Fibroblast of the conjunctiva (primary cell): ENCODE data around the gene USP11.

Source experiments
- DNase-seq: peaks from one replicate; pipeline ENCODE4 v3.0.0-alpha.2; 2010; ENCODE audit warnings: low read depth

Gene USP11

DNA sequence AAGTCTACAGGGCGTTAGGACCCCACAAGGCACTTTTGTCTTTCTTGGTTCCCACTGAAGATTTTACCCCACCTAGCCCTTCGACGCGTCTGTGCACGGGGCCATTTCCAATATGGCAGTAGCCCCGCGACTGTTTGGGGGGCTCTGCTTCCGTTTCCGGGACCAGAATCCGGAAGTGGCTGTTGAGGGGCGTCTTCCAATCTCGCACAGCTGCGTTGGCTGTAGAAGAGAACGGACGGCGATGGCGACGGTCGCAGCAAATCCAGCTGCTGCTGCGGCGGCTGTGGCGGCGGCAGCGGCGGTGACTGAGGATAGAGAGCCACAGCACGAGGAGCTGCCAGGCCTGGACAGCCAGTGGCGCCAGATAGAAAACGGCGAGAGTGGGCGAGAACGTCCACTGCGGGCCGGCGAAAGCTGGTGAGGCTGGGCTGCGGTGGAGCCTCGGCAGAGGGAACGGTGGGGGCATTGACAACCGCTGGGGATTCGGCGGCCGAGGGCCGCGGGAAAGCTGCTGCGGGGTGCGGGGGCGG, at the start of gene USP11:
Gene USP11 (plus strand): TSS at position 207 of the 530 bp plus-strand sequence. CDS start 35 bp downstream, at position 242.
- peak; percentile 9 for DNase-seq

DNA sequence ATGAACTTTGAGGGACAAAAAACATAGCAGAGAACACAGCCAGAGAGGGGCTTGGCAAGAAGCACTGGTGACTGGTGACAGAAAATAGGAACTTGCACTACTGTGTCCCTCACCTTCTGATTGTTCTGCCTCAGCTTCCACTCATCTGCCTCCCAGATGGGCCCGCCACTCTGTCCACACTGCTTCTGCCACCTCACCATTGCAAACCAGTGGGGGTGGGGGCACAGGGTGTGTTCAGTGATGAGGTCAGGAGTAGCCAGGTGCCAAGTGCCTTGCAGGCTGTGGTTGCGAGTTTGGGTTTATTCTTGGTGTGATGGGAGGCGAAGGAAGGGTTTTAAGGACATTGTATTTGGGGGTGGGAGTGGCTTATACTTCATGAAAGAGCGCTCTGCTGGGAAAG, 48.3 kb upstream of the USP11 start:
- DNase-seq, result no peak

DNA sequence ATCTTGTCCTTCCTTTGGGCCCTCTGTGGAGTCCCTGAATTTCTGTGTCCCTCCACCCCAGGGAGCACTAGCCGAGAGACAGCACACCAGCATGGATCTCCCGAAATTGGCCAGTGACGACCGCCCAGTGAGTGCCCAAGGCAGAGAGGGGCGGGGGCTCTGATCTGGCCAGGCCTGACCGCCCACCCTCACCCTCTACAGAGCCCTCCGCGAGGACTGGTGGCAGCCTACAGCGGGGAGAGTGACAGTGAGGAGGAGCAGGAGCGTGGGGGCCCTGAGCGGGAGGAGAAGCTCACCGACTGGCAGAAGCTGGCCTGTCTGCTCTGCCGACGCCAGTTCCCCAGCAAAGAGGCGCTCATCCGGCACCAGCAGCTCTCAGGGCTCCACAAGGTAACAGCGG, 47.6 kb upstream of the USP11 start:
- no peak for DNase-seq

DNA sequence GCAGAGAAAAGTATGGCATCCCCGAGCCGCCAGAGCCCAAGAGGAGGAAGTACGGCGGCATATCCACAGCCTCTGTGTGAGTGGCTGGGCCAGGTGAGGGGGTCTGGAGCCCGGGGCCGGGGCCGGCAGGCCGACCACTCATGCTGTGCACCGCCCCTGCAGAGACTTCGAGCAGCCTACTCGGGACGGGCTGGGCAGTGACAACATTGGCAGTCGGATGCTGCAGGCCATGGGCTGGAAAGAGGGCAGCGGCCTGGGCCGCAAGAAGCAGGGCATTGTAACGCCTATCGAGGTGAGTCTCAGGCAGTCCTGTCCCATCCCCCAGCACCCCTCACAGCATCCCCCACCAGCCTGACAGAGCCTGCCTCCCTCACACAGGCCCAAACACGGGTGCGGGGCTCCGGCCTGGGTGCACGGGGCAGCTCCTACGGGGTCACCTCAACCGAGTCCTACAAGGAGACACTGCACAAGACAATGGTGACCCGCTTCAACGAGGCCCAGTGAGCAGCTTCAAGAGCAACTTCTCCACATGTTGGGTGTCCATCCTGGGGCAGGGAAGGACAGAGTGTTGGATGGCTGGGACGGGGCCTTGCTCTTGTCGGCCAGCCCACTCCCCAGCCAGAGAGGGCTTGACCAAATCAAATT, 46.6 kb upstream of the USP11 start:
- DNase-seq, result no peak

DNA sequence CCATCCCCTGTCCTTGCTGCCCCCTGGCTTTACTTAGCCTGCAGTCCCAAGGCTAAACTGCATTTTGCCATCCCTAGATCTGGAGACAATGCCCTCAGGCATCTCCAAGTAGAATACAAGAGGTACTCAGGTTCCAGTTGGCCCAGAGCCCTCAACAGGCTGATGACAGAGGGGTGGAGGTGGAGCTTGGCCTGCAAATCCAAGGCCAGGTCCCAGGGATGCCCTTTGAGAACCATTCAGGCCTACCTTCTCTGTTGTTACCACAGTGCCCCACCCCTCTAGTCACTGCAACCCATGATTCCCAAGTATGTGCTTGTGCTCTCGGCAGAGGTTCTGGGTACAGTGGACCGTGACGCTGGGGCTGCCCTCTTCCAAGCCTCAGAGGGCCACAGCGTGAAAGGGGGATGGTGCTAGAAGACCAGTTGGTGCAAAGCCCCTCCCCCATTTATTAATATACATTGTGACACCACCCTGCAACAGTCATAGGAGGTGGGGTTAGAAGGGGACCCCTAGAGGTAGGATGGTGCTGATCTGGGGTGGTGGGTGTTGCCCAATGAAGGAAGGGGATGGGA, 45.6 kb upstream of the USP11 start:
- DNase-seq, result no peak

DNA sequence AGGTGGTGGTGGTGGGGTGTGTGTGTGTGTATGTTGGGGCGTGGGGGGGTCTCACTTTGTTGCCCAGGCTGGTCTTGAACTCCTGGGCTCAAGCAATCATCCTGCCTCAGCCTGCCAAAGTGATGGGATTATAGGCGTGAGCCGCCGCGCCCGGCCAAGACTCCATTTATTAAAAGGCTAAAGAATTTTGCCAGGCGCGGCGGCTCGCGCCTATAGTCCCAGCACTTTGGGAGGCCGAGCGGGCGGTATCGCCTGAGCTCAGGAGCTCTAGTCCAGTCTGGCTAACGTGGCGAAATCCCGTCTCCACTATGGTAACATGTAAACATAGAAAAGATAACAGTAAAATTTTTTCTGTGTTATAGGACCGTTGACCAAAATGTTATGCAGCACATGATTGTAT, 42.9 kb upstream of the USP11 start:
- no peak for DNase-seq

DNA sequence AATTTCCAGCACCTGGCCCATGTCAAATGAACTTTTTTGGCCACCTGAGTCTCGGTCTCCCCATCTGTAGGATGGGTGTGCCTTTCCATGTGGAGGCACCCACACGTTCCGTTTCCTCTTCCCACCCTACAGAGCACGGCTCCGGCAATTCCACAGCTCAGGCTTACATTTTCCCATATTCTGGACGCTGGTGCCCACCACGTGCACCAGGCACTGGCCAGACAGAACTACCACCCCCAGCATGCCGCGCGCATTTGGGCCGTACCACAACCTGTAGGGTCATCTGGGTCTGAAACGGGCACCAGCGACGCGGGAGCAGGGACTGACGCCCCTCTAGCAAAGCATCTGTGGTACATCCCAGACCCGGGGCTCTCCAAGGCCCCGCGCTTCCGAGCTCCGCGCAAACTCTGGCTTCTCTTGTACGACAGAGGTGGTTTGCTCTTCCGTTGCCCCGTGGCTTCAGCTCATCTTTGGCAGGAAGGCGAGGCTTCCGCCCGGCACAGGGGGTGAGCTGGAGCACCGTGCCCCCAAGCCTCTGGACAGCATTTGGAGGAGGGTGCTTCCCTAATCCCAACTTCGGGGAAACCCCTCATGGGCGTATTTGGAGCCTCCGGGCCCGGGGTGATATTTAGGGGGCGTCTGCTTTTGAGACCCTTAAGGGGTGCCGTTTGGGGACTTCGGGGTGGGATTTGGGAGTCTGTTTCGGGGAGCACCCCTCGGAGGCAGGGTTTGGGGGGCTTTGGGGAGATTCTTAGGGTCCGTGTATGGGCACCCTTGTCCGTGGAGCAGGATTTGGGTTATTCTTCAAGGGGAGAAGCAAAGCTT, 42.2 kb upstream of the USP11 start:
- peak; percentile 86 for DNase-seq

DNA sequence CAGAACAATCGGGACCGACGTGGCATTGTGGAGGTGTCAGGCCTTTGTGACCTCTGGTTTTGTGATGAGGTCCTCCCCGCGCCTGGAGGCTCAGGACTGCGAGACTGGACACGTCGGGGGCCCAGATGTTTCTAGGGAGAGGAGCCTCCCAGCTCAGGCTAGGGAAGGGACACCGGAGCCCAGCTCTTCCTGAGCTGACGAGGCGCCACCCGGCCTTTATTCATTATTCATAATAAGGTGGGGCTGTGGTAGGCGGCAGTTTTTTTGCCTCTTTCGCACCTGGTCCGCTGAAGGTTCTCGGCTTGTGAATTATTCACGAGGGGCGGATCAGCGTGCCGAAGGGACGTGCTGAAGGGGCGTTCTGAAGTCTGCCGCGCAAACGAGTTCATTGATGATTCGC, 41.5 kb upstream of the USP11 start:
- DNase-seq, result no peak

DNA sequence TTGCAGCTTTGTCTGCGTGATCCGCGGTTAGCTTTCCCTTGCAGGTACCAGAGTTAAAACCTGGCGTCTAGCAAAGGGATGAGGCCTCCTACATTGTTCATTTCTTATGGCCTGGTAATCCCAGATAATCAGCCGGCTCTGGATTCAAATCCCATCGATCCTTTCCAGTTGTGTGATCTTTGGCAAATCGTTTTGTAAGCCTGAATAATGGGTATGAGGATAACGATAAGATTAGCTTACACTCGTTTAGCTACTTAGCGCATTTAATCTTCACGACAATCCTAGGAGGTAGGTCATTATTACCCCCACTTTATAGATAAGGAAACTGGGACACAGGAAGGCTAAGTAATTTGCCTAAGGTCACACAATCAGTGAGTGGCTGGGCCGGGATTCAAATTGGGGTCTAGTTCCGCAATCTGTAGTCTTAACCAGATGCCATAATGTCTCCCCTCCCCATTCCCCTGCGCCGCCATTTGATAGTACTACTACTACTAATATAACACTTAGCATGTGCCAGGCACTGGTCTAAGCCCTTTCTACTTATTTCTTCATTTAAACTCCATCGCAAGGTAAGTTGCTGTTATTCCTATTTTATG, 40.9 kb upstream of the USP11 start:
- no peak for DNase-seq

DNA sequence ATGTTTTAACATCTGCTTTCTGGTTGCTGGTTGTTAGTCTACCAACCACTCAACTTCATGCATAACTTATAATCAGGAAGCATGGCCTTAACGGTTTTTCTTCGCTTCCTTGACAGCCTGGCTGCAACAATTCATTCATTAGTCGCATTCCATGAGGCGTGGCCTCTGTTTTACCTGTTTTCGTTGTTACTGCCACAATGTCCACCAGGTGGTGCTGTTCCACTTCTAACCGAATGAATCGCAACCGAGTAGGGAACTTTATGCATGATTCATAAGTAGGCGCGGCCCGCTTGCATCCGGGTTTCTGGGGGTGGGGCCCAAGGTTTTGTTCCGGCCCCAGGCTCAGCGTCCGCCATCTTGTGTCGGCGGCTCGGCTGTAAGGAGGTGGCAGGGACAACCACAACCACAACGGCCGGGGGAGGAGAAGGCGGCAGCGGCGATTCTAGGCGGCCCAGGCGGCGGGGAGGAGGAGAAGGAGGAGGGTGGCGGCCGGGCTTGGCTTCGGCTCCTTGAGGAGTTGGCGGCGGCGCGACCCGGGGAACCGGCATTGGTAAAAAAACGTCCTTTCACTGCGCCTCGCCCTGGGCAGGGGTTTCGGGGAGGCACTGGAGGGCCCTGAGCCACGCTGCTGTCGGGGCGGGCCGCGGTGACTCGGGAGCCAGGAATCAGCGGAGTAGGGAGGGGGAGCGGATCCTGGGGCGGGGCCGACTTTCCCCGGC, 39.2 kb upstream of the USP11 start, which contains the start of gene UBA1:
Gene UBA1 (plus strand): TSS at position 355 of the 719 bp plus-strand sequence. CDS start 4,974 bp downstream, outside the sequence.
- peak; percentile 95 for DNase-seq

DNA sequence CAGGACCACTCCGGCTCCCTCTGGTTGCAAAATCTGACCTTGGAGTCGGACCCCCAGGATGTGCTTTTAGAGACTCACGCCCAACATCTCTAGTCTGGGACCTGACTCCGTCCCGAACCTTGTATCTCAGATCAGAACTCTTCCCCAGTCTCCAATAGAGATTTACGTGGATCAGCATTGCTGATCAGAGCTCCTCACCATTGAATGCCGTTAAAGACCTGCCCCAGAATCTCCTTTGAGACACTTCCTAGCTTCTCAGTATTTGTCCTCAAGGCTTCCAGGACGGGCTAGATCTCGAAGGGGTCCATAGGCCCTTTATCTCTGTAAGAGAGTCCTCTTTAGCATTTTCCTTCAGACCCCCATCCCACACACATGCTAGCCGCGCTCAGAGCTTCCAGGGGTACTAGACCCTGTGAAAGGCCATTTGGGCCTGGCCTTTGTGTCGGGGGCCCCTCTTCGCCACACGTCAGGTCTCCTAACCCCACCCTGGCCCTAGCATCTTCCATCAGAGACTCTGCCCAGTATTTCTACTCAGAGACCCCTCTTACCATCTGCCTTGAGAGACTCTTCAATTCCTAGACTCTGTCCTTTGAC, 38.5 kb upstream of the USP11 start:
- DNase-seq, result no peak

DNA sequence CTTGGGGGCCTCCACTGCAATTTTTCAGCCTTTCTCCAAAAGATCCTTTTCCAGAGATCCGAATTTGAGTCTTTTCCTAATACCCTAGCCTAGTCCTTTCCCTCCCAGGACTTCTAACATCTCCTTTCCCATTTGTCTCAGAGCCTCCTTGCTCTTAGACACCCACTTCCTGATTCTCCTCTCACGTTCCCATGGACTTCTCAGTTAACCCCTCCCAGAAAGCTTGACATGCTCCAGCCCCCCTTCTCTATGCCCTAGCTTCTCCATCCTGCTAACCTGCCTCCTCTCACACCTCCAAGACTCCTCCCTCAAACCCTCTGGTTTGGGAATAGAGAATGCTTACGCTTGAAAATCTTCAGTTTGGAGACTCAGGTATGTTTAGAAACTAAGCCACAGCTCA, 36.7 kb upstream of the USP11 start:
- no peak for DNase-seq

DNA sequence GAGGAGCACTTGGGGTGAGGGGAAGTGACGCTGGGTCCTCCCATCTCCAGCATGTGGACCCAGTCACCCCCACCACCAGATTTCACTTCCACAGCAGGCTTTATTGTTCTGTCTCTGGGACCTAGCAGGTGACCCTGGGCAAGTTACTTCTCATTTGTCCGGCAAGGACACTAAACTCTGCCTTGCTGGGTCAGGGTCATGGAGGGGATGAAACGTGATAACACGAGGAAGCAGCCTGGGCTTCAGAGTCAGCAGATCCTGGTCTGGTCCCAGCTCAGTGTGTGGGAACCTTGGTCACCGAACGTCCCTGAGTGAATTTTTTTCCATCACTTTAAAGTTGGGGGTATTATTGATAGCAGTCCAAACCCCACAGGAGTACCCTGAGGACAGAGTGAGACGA, 35.3 kb upstream of the USP11 start:
- DNase-seq, result no peak

DNA sequence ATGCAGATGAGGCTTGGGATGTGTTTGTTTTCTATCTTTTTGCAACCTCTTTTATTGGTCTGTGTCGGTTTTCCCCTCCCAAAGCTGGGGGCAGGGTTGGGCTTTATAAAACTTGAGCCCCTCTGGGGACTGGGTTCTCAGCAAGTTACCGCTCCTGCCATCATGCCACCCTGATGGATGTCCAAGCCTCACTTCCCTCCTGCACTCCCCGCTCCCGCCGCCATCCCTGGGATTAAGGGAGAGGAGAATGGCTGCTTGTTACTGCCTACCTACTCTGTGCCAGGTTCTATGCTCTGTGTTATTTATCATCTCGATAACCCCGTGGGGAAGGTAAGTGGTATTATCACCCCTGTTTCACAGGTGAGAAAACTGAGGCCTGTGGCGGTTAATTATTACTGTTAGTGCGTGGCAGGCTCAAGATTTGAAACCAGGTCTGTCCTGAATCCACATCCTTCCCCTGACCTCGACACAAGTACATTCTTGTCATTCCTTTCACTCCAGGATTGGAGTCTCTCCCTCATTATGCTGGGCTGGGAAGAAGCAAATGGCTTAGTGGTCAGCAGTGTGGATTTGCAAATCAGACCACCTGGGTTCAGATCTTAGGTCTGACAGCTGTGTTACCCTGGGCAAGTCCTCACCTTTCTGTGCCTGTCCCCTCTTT, 34.7 kb upstream of the USP11 start:
- no peak for DNase-seq

DNA sequence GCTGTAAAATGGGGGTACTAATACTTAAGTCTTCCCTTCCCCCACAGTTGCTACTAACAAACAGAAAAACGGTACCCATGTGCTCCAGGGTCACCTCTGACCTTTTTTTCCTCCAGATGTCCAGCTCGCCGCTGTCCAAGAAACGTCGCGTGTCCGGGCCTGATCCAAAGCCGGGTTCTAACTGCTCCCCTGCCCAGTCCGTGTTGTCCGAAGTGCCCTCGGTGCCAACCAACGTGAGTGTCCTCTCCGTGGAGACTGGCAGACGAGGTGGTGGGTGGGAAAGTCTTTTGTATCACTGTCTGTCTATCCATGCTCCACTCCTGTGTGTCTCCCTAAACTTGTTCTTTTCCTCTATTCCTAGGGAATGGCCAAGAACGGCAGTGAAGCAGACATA, 34.1 kb upstream of the USP11 start:
- DNase-seq, result no peak

DNA sequence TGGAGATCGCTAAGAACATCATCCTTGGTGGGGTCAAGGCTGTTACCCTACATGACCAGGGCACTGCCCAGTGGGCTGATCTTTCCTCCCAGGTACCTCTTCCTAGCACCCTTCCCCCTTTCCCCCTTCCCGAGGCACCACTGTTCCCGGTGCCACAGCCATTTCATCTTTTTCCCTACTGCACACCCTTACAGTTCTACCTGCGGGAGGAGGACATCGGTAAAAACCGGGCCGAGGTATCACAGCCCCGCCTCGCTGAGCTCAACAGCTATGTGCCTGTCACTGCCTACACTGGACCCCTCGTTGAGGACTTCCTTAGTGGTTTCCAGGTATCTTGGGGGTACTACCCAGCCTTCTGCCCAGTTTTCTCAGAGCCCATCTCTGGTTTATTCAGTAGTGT, 33.5 kb upstream of the USP11 start:
- DNase-seq, result no peak

DNA sequence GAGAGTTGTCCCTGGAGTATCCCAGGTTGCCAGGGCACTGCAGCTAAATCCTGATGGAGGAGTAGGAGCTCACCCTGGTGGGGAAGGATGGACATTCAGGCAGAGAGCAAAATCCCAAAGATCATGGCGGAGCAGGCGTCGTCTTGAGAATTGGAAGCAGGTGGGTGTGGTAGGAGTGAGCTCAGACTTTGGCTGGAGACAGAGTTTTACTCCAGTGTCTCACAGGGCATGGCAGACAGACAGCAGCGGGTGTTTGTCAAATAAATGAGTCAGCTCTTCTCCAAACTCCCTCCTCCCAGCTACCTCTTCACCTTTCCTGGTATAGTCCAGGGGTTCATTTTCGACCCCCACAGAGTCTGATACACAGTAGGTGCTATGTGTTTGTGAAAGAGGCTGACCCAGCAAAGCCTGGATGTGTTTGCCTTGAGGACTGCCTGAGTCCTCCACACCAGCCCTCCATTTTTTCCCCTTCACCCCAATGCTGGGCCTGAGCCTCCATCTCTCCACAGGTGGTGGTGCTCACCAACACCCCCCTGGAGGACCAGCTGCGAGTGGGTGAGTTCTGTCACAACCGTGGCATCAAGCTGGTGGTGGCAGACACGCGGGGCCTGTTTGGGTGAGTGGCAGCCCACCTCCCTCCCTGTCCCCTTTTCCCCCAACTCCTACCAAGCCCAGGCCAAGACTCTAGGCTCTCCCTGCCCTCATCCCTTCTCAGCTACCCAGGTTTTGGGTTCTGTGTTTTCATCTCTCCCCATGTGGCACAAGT, 32.2 kb upstream of the USP11 start:
- peak; percentile 80 for DNase-seq

DNA sequence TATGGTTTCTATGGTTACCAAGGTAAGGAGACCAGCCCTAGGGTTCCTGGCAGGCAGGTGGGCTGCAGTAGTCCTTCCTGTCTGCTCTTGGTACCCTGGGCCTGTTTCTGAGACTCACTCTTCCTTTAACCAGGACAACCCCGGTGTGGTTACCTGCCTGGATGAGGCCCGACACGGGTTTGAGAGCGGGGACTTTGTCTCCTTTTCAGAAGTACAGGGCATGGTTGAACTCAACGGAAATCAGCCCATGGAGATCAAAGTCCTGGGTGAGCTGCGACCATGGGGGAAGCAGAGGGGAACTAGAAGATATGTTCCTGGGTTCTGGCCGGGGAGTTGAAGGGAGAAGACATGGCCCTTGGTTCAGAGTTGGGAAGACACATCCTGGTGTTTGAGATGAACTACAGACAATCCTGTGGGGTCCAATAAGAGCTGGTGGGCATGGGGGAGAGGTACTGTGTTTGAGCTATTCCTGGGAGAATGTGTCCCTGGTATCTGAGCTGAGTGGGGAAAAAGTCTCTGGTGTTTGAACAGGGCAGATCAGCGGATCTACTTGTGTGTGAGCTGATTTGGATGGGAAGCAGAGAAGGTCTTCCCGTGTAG, 31.4 kb upstream of the USP11 start:
- DNase-seq, result no peak

DNA sequence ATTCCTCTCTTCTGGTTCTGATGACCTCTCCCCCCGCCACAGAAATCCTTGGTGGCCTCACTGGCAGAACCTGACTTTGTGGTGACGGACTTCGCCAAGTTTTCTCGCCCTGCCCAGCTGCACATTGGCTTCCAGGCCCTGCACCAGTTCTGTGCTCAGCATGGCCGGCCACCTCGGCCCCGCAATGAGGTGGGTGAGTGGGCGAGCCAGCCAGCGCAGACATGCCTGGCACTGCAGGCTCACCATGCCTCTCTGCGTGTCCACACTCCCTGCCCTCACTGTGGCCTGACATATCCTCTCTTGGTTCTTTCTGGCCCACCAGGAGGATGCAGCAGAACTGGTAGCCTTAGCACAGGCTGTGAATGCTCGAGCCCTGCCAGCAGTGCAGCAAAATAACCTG, 30.5 kb upstream of the USP11 start:
- DNase-seq, result no peak

DNA sequence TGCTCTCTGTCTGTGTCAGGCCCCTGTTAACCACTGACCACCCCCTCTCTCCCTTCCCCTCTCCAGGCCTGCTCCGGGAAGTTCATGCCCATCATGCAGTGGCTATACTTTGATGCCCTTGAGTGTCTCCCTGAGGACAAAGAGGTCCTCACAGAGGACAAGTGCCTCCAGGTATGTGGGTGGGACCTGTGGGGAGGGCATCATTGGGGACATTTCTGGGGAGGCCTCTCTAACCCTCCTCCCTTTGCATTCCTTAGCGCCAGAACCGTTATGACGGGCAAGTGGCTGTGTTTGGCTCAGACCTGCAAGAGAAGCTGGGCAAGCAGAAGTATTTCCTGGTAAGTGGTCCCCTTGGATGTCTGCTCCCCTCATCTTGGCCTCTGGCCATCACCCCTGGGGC, 29.9 kb upstream of the USP11 start:
- DNase-seq, result no peak
